LNCAP (cell line): ENCODE measurements around the gene B3GNT7.

Experiments
- TF ChIP-seq, protein P1 (sequence below): fragments of 450-650 bp; IDR thresholded peaks from 2 replicates; pipeline ENCODE4 v1.5.1; 2017; ENCODE audit warnings: mild to moderate bottlenecking

Gene B3GNT7

DNA sequence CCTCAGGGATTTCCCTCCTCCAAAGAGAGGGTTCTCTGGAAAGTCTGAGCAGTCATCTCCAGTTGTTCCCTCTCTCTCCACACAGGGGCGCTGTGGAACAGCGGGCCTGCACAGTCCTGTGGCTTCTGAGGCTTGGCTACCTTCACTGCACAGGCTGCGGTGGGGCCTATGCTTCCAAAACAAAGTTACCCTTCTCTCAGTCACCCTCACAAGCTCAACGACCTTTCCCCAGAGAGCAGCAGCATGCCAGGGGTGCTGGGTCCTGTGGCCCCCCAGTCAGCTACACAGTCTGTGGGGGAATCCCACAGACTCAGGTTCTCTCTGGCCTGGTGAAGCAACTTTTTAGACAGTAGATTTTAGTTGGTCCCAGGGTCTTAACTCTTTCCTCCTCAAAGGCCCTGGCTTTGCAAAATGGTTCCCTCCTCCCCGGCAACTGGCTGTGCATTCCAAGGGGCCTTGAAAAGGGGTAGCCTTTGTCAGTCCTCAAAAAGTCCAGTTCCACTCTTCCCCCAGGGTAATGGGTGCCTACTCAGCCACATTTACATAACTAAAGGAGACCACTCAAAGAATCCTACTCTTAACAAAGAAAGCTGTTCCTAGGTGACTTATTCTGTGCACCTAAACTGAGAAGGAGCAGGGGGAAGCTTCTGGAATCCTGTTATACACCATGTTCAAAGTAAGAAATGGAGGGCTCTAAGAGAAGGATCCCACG lies 14.9 kb downstream of the B3GNT7 start:
- TF ChIP-seq, protein P1, sequence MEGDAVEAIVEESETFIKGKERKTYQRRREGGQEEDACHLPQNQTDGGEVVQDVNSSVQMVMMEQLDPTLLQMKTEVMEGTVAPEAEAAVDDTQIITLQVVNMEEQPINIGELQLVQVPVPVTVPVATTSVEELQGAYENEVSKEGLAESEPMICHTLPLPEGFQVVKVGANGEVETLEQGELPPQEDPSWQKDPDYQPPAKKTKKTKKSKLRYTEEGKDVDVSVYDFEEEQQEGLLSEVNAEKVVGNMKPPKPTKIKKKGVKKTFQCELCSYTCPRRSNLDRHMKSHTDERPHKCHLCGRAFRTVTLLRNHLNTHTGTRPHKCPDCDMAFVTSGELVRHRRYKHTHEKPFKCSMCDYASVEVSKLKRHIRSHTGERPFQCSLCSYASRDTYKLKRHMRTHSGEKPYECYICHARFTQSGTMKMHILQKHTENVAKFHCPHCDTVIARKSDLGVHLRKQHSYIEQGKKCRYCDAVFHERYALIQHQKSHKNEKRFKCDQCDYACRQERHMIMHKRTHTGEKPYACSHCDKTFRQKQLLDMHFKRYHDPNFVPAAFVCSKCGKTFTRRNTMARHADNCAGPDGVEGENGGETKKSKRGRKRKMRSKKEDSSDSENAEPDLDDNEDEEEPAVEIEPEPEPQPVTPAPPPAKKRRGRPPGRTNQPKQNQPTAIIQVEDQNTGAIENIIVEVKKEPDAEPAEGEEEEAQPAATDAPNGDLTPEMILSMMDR, result peak; percentile 23; the same call in 1 of the 2 replicates

DNA sequence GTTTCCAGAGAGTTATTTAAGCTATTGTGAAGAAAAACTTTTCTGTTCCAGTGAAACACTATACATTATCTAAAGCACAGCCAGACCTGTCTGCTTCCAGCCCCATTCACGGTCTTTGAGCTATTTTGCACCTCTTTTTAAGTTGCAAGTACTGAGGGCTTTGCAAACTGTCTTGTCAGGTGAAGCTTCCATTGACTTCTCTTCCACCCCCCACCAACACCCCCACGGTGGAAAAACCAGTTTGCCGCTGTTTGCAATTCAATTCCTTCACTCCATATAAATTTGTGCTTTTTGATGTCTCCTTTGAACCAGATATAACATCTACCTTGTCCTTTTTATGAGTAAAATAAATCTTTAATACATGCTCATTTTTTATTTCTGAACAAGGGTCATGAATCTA lies 15.7 kb downstream of the B3GNT7 start:
- TF ChIP-seq, protein P1, result no peak

DNA sequence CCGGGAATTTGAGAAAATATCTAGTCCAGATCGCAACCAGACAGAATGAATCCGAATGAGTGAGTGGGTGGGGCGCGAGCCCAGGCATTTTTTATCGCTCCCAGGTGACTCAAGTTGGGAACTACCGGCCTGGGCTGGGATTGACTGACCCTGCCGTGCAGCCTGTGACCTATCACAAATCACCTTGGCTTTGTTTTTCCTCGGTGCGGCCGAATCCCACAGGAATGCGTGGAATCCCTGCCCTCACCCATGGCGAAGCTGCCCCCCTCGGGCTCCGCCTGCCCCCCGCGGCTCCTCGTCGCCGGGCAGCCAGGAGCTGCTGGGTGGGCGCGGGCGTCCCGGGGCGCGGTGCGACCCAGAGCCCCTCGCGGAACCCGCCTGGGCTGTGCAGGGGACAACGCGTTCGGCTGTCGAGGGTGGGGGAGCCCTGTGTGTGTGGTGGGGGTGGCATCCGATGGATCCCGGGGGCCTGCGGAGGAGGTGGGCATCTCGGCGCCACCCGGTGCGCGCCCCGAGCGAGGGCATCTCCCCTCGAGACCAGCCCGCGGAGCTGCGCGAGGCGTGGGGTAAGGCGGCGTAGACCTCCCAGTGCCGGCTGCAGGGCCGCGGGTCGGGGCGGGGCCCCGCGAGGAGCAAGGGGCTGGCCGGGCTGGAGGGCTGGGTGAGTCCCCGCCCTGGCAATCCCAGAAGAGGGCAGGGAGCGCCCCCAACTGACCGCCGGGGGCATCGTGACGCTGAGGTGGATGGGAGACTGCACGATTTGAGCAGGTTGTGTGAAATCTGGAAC lies 16.5 kb downstream of the B3GNT7 start:
- TF ChIP-seq, protein P1, result peak; percentile 51

DNA sequence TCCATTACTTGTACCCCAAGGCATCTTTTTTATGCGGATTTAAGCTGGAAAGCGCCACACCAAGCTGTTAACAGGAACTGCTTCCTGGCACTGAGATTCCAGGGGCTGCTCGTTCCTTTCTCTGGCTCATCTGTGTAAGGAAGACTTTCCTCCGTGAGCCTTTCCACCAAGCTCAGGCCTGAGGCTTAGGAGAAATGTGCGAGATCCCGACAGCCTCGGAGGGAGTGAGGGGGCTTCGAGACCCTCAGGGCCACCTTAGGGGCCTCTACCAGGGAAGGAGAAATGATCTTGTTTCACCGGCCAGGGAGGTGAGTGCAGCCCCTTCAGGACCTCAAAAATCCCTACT lies 17.1 kb downstream of the B3GNT7 start:
- TF ChIP-seq, protein P1, result no peak; the same call in 1 of the 2 replicates

DNA sequence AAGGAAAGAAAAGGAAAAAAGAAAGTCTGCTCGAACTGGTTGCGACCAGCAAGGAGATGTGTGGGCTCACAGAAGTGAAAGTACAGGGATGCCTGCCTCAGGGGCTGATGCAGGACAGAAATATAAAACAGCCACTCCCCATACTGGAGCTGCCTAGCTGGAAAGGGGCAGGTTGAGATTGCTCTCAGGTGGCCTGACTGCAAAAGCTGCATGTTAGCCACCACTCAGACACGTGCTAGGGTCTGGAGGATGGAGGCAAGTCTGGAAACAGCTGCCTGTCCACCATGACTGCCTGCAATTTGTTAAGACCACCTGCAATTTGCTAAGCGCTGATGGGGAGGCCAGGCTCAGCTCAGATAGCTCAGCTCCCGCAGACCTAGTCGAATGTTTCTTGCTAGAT lies 17.9 kb downstream of the B3GNT7 start:
- TF ChIP-seq, protein P1, result no peak

DNA sequence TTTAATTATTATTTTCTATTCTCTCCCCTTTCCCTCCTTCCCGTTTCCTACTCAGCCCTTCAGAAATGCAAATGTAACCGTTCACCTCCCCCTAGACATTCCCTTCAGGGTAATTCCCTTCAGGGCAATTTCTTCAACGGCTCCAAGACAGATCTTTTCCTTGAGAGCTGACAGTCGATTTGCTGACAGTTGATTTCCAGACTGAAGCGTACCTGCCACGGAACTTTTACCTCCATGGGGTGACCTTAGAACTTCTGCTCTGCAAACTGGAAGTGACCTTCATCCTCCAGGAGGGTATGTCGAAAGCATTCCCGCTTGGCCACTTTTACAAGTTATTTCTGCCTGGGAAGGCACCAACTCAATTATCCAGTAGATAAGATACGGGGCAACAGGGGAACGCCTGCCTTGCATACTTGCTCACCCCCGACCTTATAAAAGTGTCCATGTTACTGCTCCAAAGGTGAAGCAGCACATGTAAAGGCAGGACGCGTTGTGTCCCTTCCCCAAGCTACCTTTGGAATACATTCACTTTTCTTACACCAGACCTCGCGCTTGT lies 18.5 kb downstream of the B3GNT7 start:
- TF ChIP-seq, protein P1, result no peak

DNA sequence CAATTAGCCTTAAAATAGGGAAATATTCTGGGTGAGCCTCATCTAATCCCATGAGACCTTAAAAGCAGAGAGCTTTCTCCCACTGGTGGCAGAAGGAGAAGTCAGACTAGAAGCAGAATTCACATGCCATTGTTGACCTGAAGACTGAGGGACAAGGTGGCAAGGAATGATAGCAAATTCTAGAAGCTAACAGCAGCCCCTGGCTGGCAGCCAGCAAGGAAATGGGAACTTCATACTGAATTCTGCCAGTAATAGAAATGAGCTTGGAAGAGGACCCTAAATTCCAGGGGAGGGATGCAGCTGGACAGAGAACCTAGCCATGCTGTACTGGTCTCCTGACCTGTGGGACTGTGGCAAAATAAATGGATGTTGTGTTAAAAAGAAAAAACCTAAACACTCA lies 19.5 kb downstream of the B3GNT7 start:
- TF ChIP-seq, protein P1, result no peak
